ENCODE results near the gene SPG7.

The SPG7 gene

GRCh38 chr16:89536371-89536770, 28.2 kb downstream of the SPG7 start:
- H3K27me3 ChIP-seq (replicated peaks), result no peaks in the 10 kb centered on the region
- in situ Hi-C loops (cut with HindIII; ENCODE audit: low pct_ligation_motif_present, low sequenced_read_pairs), result no loop called here
- no peak for TF ChIP-seq CTCF (IDR thresholded peaks at IDR 0.05; ENCODE audit: low read depth, low read length, missing control alignments)
- no peak overlapping the region for H3K27ac ChIP-seq
- H3K4me3 ChIP-seq (ENCODE audit: low read depth, low read length), result no peak overlapping the region
- no peak for DNase-seq
- peaks cover 65% of the 10 kb centered on the region for H3K36me3 ChIP-seq (replicated peaks)

- Histone ChIP-seq H3K36me3 (replicated peaks) (peaks cover 61% of the 10 kb centered on the region), H3K27me3 (replicated peaks) (no peaks in the 10 kb centered on the region), H3K27ac (no peak overlapping the region), H3K4me3 (ENCODE audit: low read depth, low read length) (no peak overlapping the region)
- TF ChIP-seq CTCF (IDR thresholded peaks at IDR 0.05; ENCODE audit: low read depth, low read length, missing control alignments), result peak; percentile 34
- in situ Hi-C loops (cut with HindIII; ENCODE audit: low pct_ligation_motif_present, low sequenced_read_pairs), result no loop called here
- peak; percentile 14 for DNase-seq
Measured at GRCh38 chr16:89536886-89537548, 28.8 kb downstream of the SPG7 start.

DNA sequence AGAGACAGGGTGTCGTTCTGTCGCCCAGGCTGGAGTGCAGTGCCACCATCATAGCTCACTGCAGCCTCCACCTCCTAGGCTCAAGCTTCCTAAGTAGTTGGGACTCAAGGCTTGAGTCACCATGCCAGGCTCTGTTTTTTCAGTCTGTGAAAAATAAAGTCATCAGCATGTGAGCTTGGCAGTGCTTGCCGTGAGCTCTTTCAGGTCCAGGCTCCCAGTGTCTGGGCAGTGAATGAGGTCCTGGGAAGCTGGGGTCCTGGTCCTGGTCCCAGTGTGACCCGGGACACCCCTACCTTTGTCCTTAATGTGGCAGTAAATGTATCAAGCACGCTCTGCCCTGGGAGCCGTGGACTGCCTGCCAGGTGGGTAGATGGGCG, 29.3 kb downstream of the SPG7 start:
- Histone ChIP-seq H3K27me3 (replicated peaks) (no peaks in the 10 kb centered on the region), H3K4me3 (ENCODE audit: low read depth, low read length) (no peak overlapping the region), H3K27ac (no peak overlapping the region), H3K36me3 (replicated peaks) (peaks cover 58% of the 10 kb centered on the region)
- TF ChIP-seq CTCF (IDR thresholded peaks at IDR 0.05; ENCODE audit: low read depth, low read length, missing control alignments), result no peak
- in situ Hi-C loops (cut with HindIII; ENCODE audit: low pct_ligation_motif_present, low sequenced_read_pairs), result no loop called here
- DNase-seq, result no peak

DNA sequence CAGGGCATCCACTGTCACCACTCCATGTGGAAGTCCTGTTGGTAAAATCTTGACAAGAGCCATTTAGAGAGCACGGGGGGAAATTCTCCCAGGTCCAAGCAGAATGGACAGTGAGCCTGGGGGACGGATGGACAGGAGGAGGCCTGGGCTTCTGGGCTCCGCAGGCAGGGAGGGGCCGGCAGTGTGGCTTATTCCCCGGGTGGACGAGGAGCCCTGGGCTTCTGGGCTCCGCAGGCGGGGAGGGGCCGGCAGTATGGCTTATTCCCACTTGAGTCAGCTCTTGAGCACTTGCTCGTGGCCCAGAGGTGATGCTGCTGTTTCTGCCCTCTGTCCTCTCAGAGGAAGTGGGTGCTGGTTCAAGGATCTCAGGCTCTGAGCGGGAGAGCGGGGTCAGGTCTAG, 30.1 kb downstream of the SPG7 start:
- in situ Hi-C loops (cut with HindIII; ENCODE audit: low pct_ligation_motif_present, low sequenced_read_pairs), result no loop called here
- Histone ChIP-seq H3K36me3 (replicated peaks) (peaks cover 52% of the 10 kb centered on the region), H3K4me3 (ENCODE audit: low read depth, low read length) (no peak overlapping the region), H3K27me3 (replicated peaks) (no peaks in the 10 kb centered on the region), H3K27ac (no peak overlapping the region)
- DNase-seq, result peak; percentile 14
- TF ChIP-seq CTCF (IDR thresholded peaks at IDR 0.05; ENCODE audit: low read depth, low read length, missing control alignments), result no peak

DNA sequence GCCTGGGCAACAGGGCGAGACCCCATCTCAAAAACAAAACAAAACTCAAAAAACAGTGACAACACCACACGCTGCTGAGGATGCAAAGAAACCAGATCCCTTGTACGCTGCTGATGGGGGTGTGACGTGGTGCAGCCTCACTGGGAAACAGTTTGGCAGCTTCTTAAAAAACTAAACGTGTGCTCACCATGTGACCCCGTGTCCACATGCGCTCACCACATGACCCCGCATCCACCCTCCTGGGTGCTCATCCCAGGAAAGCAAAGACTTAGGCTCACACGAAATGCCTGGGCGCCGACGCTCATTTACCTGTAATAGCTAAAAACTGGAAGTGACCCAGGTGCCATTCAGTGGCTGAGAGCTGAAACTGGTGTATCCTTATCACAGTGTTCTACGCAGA, 32.4 kb downstream of the SPG7 start:
- in situ Hi-C loops (cut with HindIII; ENCODE audit: low pct_ligation_motif_present, low sequenced_read_pairs), result no loop called here
- no peak for TF ChIP-seq CTCF (IDR thresholded peaks at IDR 0.05; ENCODE audit: low read depth, low read length, missing control alignments)
- no peak for DNase-seq
- H3K27ac ChIP-seq, result no peak overlapping the region
- H3K4me3 ChIP-seq (ENCODE audit: low read depth, low read length), result no peak overlapping the region
- peaks cover 35% of the 10 kb centered on the region for H3K36me3 ChIP-seq (replicated peaks)
- H3K27me3 ChIP-seq (replicated peaks), result no peaks in the 10 kb centered on the region

GRCh38 chr16:89541792-89542191, 33.6 kb downstream of the SPG7 start:
- Histone ChIP-seq H3K4me3 (ENCODE audit: low read depth, low read length) (no peak overlapping the region), H3K36me3 (replicated peaks) (peaks cover 40% of the 10 kb centered on the region), H3K27me3 (replicated peaks) (no peaks in the 10 kb centered on the region), H3K27ac (no peak overlapping the region)
- DNase-seq, result no peak
- TF ChIP-seq CTCF (IDR thresholded peaks at IDR 0.05; ENCODE audit: low read depth, low read length, missing control alignments), result no peak
- in situ Hi-C loops (cut with HindIII; ENCODE audit: low pct_ligation_motif_present, low sequenced_read_pairs), result no loop called here
